GM23338 (cell line): ENCODE results near the gene EP400.

Source experiments
- CREB1 ChIP-seq: fragments of 250-450 bp; sonication (Bioruptor Pico); IDR thresholded peaks from 2 replicates; pipeline ENCODE4 v1.5.0; 2020; ENCODE audit warnings: low read depth, mild to moderate bottlenecking, moderate library complexity
- CTCF ChIP-seq, 2 experiments: fragments of 200-600 bp in 1 of 2; sonication (generic) in 1 of 2; conservative IDR thresholded peaks; 2 replicates each; pipeline versions ENCODE4 v1.5.1 to v1.6.1; 2016 to 2017; ENCODE audit warnings: antibody characterized with exemption in 2 of 2, low read depth in 2 of 2, mild to moderate bottlenecking in 2 of 2, moderate library complexity in 1 of 2
- EZH2 ChIP-seq: fragments of 200-600 bp; sonication (generic); IDR thresholded peaks from one replicate; pipeline ENCODE4 v1.8.0; 2017; ENCODE audit warnings: antibody characterized with exemption, mild to moderate bottlenecking, low read depth; ENCODE audit not compliant: unreplicated experiment
- EZH2phosphoT487 ChIP-seq: fragments of 200-600 bp; sonication (generic); IDR thresholded peaks from one replicate; pipeline ENCODE4 v1.8.1; 2018; ENCODE audit warnings: antibody characterized with exemption; ENCODE audit not compliant: unreplicated experiment
- JUNB ChIP-seq: IDR thresholded peaks from one replicate; pipeline ENCODE4 v1.6.1; 2016; ENCODE audit warnings: antibody characterized with exemption; ENCODE audit not compliant: unreplicated experiment
- NANOG ChIP-seq: IDR thresholded peaks from 2 replicates; pipeline ENCODE4 v1.6.1; 2016; ENCODE audit warnings: antibody characterized with exemption, borderline replicate concordance
- POLR2AphosphoS5 ChIP-seq: IDR thresholded peaks from 2 replicates; pipeline ENCODE4 v1.6.1; 2016; ENCODE audit warnings: antibody characterized with exemption, low read depth
- STAT1 ChIP-seq: IDR thresholded peaks from one replicate; pipeline ENCODE4 v1.6.1; 2016; ENCODE audit warnings: antibody characterized with exemption; ENCODE audit not compliant: unreplicated experiment
- ZNF114 ChIP-seq: fragments of 250-450 bp; sonication (Bioruptor Pico); IDR thresholded peaks from 2 replicates; pipeline ENCODE4 v1.5.0; 2020; ENCODE audit warnings: mild to moderate bottlenecking, moderate library complexity
- ZNF331 ChIP-seq: fragments of 250-450 bp; sonication (Bioruptor Pico); IDR thresholded peaks from 2 replicates; pipeline ENCODE4 v1.5.0; 2020; ENCODE audit warnings: low read depth, mild to moderate bottlenecking, moderate library complexity
- TF ChIP-seq, protein P1 (sequence below): IDR thresholded peaks from one replicate; pipeline ENCODE4 v1.6.1; 2018; ENCODE audit warnings: antibody characterized with exemption; ENCODE audit not compliant: unreplicated experiment
- TF ChIP-seq, protein P2 (sequence below): IDR thresholded peaks from 2 replicates; pipeline ENCODE4 v1.6.1; 2016; ENCODE audit warnings: antibody characterized with exemption

GRCh38 chr12:131921866-131922769, 27.6 kb upstream of the EP400 start:
- no peak for TF ChIP-seq CTCF (conservative IDR thresholded peaks at IDR 0.05; ENCODE audit: low read depth in 2 of 2)
- TF ChIP-seq ZNF114 (CRISPR knock-in tag): no peak
- no peak for TF ChIP-seq POLR2AphosphoS5
- TF ChIP-seq EZH2: no peak
- TF ChIP-seq EZH2phosphoT487: no peak
- TF ChIP-seq, protein P1, sequence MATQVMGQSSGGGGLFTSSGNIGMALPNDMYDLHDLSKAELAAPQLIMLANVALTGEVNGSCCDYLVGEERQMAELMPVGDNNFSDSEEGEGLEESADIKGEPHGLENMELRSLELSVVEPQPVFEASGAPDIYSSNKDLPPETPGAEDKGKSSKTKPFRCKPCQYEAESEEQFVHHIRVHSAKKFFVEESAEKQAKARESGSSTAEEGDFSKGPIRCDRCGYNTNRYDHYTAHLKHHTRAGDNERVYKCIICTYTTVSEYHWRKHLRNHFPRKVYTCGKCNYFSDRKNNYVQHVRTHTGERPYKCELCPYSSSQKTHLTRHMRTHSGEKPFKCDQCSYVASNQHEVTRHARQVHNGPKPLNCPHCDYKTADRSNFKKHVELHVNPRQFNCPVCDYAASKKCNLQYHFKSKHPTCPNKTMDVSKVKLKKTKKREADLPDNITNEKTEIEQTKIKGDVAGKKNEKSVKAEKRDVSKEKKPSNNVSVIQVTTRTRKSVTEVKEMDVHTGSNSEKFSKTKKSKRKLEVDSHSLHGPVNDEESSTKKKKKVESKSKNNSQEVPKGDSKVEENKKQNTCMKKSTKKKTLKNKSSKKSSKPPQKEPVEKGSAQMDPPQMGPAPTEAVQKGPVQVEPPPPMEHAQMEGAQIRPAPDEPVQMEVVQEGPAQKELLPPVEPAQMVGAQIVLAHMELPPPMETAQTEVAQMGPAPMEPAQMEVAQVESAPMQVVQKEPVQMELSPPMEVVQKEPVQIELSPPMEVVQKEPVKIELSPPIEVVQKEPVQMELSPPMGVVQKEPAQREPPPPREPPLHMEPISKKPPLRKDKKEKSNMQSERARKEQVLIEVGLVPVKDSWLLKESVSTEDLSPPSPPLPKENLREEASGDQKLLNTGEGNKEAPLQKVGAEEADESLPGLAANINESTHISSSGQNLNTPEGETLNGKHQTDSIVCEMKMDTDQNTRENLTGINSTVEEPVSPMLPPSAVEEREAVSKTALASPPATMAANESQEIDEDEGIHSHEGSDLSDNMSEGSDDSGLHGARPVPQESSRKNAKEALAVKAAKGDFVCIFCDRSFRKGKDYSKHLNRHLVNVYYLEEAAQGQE: no peak
- TF ChIP-seq CREB1 (CRISPR knock-in tag): no peak
- TF ChIP-seq, protein P2, sequence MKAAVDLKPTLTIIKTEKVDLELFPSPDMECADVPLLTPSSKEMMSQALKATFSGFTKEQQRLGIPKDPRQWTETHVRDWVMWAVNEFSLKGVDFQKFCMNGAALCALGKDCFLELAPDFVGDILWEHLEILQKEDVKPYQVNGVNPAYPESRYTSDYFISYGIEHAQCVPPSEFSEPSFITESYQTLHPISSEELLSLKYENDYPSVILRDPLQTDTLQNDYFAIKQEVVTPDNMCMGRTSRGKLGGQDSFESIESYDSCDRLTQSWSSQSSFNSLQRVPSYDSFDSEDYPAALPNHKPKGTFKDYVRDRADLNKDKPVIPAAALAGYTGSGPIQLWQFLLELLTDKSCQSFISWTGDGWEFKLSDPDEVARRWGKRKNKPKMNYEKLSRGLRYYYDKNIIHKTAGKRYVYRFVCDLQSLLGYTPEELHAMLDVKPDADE: no peak
- TF ChIP-seq JUNB: no peak
- no peak for TF ChIP-seq NANOG
- TF ChIP-seq STAT1: no peak
- no peak for TF ChIP-seq ZNF331 (CRISPR knock-in tag)
